CD4-positive, alpha-beta T cell treated with Interleukin-1 beta for 1 hour (primary cell): ENCODE measurements around the gene RBBP8NL.
A peak's percentile ranks its signal among the peaks of the same experiment; 100 is the strongest.

ENCODE experiments used
- DNase-seq, 2 donors: peaks; one replicate each; pipeline ENCODE4 v3.0.0-alpha.2; 2020 to 2022

The RBBP8NL gene

DNA sequence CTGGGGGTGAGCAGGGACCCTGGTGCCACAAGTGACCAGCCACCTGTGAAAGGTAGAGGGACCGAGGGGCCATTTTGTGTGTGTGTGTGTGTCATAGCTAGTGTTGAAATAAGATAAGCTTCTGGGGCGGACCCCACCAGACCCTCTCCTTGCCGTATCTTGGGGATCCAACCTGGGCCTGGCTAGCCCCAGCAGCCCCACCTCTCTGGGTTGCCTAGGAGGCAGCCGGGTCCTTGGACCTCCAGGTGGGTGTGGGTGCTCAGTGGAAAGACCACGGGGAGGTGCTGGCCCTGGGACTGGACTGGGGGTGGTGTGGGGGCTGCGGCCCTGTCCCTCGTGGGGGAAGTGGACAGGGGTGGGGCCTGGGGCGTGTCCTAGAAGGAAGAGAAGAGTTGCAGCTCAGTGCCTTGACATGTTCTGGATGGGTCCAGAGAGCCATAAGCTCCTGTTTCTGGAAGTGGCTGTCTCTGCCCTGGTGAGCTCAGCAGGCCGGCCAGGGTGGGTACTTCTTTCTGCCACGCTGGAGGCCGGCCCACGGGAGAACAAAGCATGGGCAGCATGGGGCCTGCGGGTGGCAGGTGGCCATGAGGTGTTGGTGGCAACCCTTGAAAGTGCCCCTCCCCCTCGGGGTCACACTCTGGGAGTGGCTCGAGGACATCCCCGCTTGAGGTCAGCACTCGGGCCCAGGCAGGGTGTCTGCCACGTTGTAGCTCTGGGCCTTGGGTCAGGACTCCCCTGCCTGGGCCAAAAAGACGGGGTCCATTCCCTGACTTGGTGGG is 8.4 kb downstream of the RBBP8NL start:
- DNase-seq, result no peak

DNA sequence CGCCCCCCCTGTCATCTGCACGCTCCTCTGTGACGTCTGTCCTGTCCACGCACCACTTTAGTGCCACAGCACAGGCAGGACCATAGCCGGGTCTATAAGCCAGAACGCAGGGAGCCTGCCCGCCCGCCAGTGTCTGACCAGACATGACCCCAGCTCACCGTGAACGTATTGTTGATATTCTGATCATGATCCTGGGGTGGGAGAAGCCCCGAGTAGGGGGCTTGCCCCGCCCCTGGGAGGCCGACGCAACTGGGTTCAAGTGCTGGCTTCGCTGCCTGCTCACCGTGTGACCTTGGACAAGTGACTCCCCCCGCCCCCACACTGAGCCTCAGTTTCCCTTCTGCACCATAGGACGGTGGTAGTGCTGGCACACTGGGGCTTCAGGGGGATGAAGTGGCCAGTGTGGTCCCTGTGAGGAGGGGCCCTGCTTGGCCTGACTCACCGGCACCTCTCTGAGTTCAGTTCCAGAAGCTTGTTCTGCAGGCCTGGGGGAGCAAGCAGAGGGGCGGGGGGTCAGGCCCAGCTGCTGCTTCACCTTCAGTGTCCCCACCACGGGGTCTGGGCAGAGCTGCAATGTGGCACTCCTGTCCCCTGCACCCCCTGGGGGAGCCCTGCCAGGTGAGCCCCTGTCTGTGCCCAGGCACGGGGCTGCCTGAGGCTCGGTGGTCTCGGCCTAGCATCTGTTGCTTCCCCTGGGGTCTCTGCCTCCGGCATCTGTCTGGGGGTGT is 9.2 kb downstream of the RBBP8NL start:
- DNase-seq, result no peak

DNA sequence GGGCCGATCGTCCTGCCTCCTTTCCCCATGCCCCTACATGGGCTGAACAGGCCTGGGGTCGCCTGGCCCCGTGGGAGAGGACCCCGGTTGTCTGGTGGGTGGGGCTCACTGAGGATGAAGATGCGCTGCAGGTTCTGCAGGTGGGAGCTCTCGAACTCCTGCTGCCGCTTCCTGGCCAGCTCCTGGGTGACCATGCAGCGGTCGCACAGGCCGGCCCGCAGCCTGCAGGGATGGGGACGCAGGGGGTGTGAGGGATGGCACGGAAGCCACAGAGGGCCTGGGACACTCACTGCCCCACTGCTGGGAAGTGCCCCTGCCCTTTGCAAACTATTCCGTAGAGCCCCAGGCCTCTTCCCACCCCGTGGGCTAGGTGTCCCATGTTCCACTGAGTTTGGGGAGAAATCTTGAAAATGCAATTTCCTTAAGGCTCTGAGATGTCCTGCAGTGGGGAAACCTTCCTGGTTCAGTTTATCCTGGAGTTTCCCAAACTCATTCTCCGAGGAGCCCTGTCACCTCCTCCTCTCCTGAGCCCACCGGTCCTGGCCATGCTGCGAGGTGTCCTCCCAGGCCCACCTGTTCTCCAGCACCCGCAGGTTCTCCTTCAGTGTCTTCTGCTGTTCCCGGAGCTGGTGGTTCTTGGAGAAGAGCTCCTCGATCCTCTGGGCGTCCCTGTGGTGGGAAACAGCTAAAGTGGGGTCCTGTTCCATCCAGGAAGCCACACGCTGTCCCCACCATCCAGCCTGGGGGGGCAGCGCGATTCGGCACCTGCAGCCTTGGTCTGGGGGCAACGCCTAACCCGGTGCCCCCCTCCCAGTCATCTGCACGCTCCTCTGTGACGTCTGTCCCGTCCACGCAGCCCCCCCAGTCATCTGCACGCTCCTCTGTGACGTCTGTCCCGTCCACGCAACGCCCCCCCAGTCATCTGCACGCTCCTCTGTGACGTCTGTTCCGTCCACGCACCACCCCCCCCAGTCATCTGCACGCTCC is 10.4 kb downstream of the RBBP8NL start:
- DNase-seq, result no peak

- no peak for DNase-seq
Observed at GRCh38 chr20:62415354-62416111, 11.8 kb downstream of the RBBP8NL start.

DNA sequence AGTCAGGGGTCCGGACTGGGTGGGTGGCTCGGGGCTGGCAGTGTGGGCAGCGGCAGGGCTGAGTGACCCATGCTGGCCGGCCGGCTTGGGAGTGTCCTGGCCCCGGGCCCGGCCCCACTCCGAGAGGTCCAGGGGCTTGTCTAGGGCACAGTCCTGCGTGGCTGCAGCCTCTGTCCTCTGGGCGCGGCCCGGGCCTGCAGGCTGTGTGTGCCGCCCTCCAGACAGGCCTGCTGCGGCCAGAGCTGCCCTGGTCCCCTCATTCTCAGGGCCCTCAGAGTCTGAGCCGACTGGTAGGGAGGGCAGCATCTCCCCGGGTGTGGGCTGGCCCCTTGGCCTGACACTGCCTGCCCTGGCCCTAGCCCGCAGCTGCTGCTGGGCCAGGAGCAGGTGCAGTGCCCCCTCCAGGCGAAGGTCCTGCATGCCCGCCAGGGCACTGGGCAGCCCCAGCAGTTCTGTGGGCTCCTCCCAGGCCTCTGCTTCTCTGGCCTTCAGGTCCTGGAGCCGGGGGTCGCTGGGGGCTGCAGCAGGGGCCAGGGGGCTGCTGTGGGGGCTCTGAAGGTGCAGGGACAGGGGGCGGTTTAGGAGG is 13.3 kb downstream of the RBBP8NL start:
- DNase-seq, result no peak

DNA sequence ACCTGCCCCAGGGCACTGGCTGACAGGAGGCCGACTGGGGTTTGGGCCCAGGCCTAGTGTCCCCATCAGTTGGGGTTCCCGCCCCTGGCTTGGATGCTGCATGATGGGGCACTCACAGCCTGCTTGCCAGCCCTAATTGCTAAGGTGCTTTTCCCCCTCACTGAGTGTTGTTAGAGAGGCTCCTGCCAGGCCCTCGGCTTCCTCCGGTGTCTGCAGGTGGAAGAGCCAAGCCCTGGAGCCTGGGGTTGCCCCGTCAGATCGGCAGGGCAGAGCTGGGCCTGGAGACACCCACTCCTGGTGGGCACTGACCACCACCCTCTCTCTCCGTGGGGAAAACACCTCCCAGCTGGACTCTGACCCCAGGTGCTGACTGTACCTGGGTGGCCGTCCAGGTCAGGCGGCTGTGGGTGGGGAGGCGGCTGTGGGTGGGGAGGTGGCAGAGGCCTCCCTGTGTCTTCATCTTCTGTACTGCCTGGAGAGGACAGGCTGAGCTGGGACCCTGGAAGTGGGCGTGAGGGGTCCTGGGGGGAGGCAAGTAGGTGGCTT is 14.2 kb downstream of the RBBP8NL start:
- DNase-seq, result no peak

GRCh38 chr20:62412194-62413024 is 14.9 kb downstream of the RBBP8NL start:
- no peak for DNase-seq

DNA sequence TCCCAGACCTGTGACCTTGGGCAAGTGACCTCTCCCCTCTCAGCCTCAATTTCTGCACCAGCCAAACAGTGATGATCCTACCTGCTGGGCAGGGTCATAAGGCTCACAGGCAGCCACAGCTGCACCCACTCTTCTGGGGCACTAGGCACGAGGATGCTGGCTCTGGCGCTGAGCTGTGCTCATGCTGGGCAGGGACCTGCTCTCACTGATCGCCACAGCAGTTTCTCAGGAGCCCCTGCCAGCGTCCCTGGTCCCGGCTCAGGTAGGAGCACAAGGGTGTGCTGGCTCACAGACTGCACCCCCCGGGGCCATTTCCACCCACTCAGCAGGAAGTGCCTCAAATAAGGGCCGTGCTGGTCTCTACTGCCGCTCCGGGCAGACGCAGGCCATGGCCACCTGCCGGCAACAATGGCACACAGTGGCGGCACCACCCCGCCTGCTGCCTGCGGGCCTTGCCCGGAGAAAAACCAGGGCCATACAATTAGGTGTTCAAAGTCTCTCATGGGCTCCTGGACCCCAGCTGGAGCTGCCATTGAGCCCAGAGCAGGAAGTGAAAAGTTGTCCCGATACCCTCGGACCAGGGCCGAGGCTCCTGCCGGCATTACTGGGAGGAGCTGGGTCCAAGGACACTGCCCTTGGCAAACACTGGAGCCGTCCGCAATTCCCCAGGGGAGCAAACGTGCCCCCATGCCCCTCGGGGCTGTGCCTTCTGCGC is 15.7 kb downstream of the RBBP8NL start:
- no peak for DNase-seq

- DNase-seq, result no peak
Observed at GRCh38 chr20:62410746-62411478, 16.4 kb downstream of the RBBP8NL start.

DNA sequence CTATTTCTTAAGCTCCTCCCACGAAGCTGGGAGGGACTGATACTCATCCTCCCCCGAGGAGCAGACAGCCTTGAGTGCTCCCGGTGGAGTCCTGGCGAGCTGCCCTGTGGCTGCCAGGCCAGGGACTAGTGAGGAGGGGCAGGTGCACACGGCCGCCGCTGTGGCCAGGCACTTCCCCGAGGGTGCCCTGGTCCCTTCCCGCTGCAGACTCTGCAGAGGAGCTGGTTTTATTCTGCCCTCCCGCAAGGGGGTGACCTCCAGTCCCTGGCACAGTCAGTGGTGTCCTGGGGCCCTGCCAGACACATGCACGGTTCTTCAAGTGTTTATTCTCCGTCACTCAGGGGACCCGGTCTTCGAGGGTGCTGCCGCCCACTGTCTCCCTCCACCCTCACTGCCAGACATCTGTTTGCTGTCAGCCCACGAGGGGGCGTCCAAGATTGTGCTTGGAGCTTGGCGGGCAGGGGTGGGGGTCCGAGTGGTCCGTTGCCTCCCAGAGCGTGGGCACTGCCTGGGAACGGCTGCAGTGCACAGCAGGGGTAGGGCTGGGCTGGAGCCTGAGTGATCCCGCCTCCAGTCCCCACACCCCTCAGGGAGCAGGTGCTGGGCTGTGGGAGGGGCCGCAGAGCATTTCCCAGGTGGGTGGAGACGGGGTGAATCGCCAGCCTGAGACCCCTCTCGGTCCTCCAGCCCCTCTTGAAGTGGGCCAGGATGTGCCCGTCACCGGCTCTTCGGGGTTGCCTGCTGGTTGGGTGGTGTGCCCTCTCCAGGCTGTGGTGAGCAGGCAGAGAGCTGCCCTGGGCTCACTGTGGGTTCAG is 17.2 kb downstream of the RBBP8NL start:
- peak; percentile 26 to 34 for DNase-seq

DNA sequence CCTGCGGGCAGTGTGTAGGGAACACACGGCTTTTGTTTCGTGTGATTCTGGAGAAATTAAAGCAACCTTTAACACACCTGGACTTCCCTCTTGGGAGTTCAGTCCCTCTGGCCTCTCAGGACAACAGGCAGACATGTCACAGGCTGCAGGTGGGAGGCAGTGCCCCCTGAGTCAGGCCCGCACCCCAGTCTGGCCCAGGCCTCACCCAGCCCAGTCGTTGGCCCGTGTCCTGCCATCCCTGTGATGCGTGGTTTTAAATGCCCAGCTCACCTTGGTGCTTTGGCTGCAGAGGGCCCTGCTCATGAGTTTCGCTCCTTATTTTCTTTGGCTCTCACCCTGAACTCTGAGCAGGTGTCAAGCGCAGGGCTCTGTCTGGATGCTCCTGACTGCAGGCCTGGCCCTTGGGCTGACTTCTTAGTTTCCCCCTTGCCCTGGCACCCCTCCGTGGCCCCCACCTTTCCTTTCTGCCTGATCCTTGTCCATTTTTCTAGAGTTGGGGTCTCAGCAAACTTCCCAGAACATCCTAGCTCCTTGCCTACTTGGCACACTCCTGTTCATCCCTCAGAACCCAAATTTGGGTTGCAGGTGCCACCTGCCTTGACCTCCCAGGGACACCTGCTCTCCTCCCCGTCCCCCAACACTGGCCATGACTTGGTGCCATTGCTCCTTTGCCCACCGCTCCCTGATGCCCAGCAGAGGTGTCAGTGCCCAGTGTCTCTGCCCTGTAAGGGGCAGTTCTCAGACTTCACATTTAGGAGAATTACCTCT is 18.1 kb downstream of the RBBP8NL start:
- DNase-seq, result no peak

- no peak for DNase-seq
Observed at GRCh38 chr20:62408640-62409039, 18.7 kb downstream of the RBBP8NL start.

DNA sequence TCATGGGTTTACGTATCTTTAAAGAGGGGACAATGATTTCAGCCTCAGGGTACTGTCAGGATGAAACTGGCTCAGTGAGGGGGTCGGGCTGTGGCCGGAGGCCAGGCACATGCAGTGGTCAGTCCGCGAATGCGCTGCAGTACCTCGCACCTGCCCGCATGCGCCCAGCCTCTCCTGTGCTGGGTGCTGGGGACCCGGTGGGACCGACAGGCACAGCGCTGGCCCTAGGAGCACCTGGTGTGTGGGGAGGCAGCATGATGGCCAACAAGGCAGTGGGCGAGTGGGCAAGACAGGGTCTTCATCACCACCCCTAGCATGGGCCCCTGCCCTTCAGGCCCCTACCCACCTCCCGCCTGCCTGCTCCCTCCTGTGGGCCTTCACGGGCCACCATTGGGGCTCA is 19.3 kb downstream of the RBBP8NL start:
- DNase-seq, result no peak

- DNase-seq, result peak; percentile 92 to 93
Observed at GRCh38 chr20:62407221-62407992, 19.9 kb downstream of the RBBP8NL start, which contains the start of gene CABLES2. Gene CABLES2, minus strand, starts transcription at chr20:62407285. Its CDS starts 9 bp downstream, at chr20:62407276.

DNA sequence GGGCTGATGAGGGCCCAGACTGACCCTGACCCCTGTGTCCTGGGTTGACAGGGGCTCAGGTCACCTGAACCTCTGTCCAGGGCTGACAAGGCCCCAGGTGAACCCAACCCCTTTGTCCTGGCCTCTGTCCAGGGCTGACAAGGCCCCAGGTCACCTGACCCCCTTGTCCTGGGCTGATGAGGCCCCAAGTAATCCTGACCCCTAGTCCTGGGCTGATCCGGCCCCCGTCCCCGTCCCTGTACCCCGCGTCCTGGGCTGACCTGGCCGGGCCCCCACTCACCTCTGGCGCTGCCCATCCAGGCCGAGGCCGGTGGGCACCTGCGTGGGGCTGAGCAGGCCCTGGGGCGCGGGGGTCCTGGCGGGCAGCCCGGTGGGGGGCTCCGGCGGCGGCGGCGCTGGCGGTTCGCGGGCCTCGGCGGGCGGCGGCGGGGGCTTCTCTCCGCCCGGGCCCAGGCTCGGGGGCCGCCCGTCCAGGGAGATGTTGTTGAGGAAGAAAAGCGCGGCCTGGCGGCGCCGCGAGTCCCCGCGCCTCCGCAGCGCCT is 20.6 kb downstream of the RBBP8NL start:
- no peak for DNase-seq

DNA sequence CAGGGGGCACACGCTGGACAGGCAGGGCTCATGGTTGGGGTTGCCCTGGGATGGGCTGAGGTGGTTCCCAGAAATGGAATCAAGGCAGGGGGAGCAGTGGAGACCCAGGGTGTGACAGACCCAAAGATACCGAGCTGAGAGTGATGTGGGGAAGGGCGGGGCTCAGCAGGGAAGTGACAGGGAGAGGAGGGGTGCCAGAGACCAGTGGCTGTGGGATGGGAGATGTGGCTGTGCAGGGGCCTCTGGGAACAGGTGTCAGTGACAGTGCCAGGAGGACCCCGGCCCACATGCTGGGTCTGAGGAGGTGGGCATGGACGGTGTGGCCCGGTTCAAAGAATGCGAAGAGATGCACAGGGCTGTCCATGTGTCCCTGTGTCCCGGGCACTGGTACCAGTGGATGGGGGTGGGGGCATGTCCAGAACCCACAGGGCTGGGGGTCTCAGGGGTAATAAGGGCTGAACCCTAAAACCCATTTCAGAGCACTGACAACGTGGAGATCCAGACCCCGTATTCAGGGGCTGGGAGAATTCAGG is 21.3 kb downstream of the RBBP8NL start:
- no peak for DNase-seq
